Measurements from ENCODE around the gene PTPN22. TPM values are rescaled to one million over a fixed set of nuclear protein-coding genes. Genes with fewer than 3 reads are reported as not detected.

Gene PTPN22
- total RNA-seq, 1 donor from 2014 or later = 26.1 TPM

GRCh38 chr1:113769601-113769970, 101.9 kb downstream of the PTPN22 start:
- ChIA-PET CTCF (interaction anchor here (0.6 kb wide), 1 partner anchor 869 kb away, joined by 3 read pairs; no protein-coding TSS in a partner anchor), POLR2A (interaction anchor here (0.6 kb wide), 1 partner anchor 10 kb away, joined by 12 read pairs; the partner anchor contains the start of gene PHTF1)
- DNase-seq (no peak), ATAC-seq (ENCODE audit: low read depth) (no peak)
- Mint-ChIP-seq H3K27me3 (no peaks in the 10 kb centered on the region), H3K36me3 (ENCODE audit: low read depth) (peaks cover 63% of the 10 kb centered on the region), H3K27ac (no peak overlapping the region), H3K9me3 (no peaks in the 10 kb centered on the region), H3K4me1 (peaks cover 12% of the 10 kb centered on the region), H3K4me3 (no peak overlapping the region)
- no peak for TF ChIP-seq CTCF (IDR thresholded peaks at IDR 0.05)
- intact Hi-C loops (cut with micrococcal nuclease) = loop anchor here (2.0 kb wide), 1 partner anchor 13 kb away; no protein-coding TSS in a partner anchor

- intact Hi-C loops (cut with micrococcal nuclease) = loop anchor here (2.0 kb wide), 1 partner anchor 14 kb away; no protein-coding TSS in a partner anchor
- Mint-ChIP-seq H3K4me3 (no peak overlapping the region), H3K27ac (peak overlapping the region; percentile 62), H3K4me1 (peaks cover 12% of the 10 kb centered on the region), H3K9me3 (no peaks in the 10 kb centered on the region), H3K36me3 (ENCODE audit: low read depth) (peaks cover 66% of the 10 kb centered on the region), H3K27me3 (no peaks in the 10 kb centered on the region)
- DNase-seq (no peak), ATAC-seq (ENCODE audit: low read depth) (no peak)
- ChIA-PET CTCF (no interaction called here), POLR2A (interaction anchor here (0.6 kb wide), 2 partner anchors 9 kb away, joined by 5 to 12 read pairs; partner anchors contain the start of gene PHTF1)
- no peak for TF ChIP-seq CTCF (IDR thresholded peaks at IDR 0.05)
Measured at GRCh38 chr1:113768916-113769600, 102.5 kb downstream of the PTPN22 start.

- POLR2A ChIA-PET = interaction anchor here (0.6 kb wide), 1 partner anchor 7 kb away, joined by 4 read pairs; no protein-coding TSS in a partner anchor
- no peak overlapping the region for H3K4me3 Mint-ChIP-seq
- CTCF ChIA-PET = no interaction called here
- H3K36me3 Mint-ChIP-seq (ENCODE audit: low read depth) = peaks cover 62% of the 10 kb centered on the region
- H3K4me1 Mint-ChIP-seq = peaks cover 12% of the 10 kb centered on the region
- DNase-seq (no peak), ATAC-seq (ENCODE audit: low read depth) (no peak)
- no peaks in the 10 kb centered on the region for H3K27me3 Mint-ChIP-seq
- no peak for TF ChIP-seq CTCF (IDR thresholded peaks at IDR 0.05)
- H3K9me3 Mint-ChIP-seq = no peaks in the 10 kb centered on the region
- intact Hi-C loops (cut with micrococcal nuclease) = no loop called here
- no peak overlapping the region for H3K27ac Mint-ChIP-seq
Measured at GRCh38 chr1:113765306-113766230, 105.9 kb downstream of the PTPN22 start.

Other genes with a start within 250 kb of the PTPN22 start
- gene PHTF1, start 112.2 kb downstream of the PTPN22 start, total RNA-seq = 19.2 and 25.0 TPM in 2 replicates
- gene RSBN1, start 59.2 kb downstream of the PTPN22 start, total RNA-seq = 26.4 and 29.1 TPM in 2 replicates
- 0.83 and 3.7 TPM in 2 replicates for gene BCL2L15, start 15.9 kb upstream of the PTPN22 start, total RNA-seq
- gene AP4B1, start 33.1 kb upstream of the PTPN22 start, total RNA-seq = 48.5 and 69.9 TPM in 2 replicates
- gene DCLRE1B, start 33.6 kb upstream of the PTPN22 start, total RNA-seq = 5.4 and 6.0 TPM in 2 replicates
- 38.0 and 39.0 TPM in 2 replicates for gene HIPK1, start 57.6 kb upstream of the PTPN22 start, total RNA-seq
- gene OLFML3, start 107.8 kb upstream of the PTPN22 start, total RNA-seq = 0.27 and 0.29 TPM in 2 replicates

Measured in activated B cell treated with CpG ODN at 0.5 μM for 24 hours (primary cell).